CD4-positive, alpha-beta T cell treated with Interleukin-15 for 4 hours (primary cell): ENCODE measurements around the gene SYT14.

Experiments used
- DNase-seq: peaks from one replicate; pipeline ENCODE4 v3.0.0-alpha.2; 2020; ENCODE audit warnings: low spot score

Gene SYT14

DNA sequence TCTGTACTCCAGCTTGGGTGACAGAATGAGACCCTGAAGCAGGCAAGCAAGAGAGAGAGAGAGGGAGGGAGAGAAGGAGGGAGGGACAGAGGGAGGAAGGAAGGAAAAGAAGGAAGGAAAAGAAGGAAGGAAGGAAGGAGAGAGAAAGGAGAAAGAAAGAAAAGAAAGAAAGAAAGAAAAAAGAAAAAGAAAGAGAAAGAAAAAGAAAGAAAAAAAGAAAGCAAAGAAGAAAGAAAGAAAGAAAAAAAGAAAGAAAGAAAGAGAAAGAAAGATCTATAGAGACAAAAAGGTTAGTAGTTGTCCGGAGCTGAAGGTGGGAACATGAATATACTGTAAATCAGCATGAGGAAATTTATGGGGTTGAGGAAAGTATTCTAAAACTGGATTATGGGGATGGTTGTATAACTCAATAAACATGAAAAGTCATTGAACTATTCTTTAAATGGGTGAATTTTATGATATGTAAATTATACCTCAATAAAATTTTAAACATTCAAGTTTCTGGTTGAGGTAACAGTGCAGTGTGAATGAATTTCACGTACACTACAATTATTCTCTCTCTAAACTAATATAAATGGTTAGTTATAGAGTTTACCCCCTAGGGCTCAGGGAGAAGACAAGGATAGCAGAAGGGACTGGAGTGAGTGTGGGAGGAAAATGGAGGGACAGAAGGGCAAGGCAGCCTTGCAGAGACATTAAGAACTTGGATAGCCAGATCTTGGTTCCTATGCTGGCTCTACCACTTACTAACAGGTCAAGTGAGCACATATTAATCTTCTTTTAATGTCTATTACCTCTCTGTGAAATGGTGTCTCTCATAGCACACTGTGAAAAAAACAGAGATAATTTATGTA is 269.8 kb downstream of the SYT14 start:
- no peak for DNase-seq

DNA sequence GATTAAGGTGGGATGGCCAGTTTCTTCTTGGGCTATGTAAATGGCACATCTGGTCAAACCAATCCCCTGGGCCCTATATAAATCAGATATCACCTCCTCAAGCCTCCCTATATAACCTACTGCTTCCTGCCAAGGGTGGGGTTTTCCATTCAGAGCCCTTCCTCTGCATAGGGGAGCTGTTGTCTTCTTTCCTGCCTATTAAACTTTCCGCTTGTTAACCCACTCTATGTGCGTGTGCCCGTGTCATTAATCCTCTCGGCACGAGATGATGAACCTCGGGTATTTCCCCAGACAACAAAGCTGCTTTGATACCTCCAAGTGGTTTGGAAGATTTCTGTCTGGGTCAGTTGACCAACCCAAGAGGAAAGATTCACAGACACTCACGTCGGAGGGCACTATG is 275.3 kb downstream of the SYT14 start:
- DNase-seq, result no peak

DNA sequence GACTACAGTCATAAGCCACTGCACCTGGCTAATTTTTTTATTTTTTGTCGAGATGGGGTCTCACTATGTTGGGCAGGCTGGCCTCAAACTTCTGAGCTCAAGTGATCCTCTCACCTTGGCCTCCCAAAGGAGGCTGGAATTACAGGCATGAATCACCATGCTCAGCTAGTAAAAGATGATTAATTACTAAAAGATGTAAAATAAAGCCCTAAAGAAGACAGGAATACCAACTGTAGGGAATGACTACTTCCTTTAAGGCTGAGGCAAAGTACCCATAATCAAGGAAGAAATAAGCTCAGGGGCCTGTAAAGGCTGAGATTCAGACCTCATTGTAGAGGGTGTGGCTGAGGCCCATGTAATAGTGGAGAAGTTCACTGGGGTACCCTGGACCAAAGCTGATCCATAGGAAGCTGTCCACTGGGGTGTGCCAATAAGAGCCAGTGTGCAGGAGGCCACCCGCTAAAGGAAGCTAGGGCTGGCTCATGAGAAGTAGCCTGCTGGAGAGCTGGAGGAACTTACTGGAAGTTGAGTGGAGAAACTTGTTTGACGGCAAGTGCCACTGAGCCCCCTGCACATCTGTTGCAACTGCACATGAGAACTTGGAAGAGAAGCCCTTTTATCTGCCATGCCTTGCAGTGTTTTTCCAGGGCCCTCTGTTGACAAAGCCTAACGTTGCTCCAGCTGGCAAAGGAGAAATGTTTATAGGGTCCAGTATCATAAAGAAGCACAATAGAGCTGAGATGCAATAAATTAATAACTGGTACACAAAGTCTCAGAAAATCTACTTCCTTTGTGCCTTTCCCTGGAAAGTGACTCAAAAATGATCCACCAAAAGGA is 276.8 kb downstream of the SYT14 start:
- no peak for DNase-seq

DNA sequence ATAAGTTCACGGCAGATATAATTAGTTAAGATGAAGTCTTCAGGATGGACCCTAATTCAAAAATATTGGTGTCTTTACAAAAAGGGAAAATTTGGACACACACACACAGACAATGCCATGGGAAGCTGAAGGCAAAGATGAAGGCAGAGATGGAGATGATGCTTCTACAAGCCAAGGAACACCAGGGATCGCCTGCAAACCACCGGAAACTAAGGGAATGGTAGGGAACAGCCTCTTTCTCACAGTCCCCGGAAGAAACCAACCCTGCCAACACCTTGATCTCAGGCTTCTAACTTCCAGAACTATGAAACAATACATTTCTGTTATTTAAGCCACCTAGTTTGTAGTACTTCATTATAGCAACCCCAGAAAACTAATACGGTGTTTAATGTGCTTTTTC is 279.5 kb downstream of the SYT14 start:
- DNase-seq, result no peak

DNA sequence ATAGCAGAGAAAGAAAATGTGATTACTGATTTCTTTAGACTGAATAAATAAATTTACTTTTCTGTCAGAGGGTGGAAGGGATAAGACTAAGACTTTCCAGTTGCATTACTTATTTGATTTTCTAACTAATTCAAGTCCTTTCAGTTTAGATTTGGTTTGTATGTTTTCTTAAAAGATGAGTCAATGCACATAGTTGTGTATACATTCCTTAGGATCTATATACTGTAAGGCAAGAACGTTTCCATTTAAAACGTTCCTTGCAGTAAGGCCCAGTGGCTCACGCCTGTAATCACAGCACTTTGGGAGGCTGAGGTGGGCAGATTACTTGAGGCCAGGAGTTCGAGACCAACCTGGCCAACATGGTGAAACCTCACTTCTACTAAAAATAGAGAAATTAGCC is 280.0 kb downstream of the SYT14 start:
- no peak for DNase-seq
